ENCODE results near the gene HEATR5A.

Gene HEATR5A

DNA sequence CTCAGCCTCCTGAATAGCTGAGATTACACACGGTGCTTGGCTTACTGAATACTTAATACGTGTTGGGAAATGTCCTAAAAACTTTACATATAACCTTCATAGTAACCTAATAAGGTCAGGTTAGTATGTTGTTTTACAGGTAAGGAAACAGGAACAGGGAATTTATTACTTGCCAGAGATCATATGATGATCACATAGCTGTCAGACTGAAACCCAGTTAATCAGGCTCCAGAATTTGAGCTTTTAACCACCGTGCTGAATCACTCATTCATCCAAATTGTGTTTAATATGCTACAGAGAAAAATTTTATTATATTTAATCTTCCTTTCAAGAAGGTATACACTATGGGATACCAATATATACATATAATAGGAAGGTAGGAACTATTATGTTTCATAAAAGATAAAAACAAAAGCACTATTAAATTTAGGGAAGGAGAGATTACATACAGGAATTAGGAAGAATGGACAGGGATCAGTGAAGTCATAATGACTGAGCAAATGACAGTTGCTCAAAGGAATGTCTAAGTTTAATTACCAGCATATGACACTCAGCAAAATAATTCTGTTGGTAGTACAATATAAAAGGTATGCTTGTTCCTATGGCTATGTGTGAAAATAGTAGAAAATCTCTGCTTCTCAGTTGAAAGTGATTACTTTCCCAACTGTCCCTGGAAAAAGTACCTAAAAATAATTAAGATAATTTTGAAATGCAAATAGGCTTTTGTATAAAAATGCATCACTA lies 59.3 kb downstream of the HEATR5A start:
- no peak for DNase-seq (ENCODE audit: low read depth)

DNA sequence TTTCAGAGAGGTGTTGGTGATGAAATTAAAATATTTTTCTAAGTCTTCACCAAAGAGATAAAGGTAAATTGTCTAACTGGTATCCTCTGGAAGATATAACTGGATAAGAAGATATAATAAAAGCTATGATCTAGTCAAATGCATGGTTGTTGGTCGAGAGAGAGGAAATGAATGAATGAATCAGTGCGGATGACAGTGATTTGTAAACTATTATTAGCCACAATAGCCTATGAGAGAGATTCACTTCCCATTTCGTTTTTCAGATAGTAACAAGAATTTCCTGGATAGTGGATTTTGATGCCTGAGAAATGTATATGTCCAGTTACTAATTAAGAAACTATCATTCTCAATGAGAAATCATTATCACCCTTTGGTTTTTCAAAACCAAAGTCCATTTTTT lies 63.1 kb downstream of the HEATR5A start:
- H3K4me3 ChIP-seq (ENCODE audit: control insufficient read depth, low read depth, low read length) = no peak overlapping the region
- TF ChIP-seq, protein P1, sequence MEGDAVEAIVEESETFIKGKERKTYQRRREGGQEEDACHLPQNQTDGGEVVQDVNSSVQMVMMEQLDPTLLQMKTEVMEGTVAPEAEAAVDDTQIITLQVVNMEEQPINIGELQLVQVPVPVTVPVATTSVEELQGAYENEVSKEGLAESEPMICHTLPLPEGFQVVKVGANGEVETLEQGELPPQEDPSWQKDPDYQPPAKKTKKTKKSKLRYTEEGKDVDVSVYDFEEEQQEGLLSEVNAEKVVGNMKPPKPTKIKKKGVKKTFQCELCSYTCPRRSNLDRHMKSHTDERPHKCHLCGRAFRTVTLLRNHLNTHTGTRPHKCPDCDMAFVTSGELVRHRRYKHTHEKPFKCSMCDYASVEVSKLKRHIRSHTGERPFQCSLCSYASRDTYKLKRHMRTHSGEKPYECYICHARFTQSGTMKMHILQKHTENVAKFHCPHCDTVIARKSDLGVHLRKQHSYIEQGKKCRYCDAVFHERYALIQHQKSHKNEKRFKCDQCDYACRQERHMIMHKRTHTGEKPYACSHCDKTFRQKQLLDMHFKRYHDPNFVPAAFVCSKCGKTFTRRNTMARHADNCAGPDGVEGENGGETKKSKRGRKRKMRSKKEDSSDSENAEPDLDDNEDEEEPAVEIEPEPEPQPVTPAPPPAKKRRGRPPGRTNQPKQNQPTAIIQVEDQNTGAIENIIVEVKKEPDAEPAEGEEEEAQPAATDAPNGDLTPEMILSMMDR (IDR thresholded peaks at IDR 0.05; ENCODE audit: control insufficient read depth, insufficient read depth, low read depth, low read length, missing control alignments) = no peak
- DNase-seq (ENCODE audit: low read depth) = no peak

More for the DNA sequence above, 59.3 kb downstream of the HEATR5A start:
- TF ChIP-seq, protein P1 (IDR thresholded peaks at IDR 0.05; ENCODE audit: control insufficient read depth, insufficient read depth, low read depth, low read length, missing control alignments) = no peak
- no peak overlapping the region for H3K4me3 ChIP-seq (ENCODE audit: control insufficient read depth, low read depth, low read length)

DNA sequence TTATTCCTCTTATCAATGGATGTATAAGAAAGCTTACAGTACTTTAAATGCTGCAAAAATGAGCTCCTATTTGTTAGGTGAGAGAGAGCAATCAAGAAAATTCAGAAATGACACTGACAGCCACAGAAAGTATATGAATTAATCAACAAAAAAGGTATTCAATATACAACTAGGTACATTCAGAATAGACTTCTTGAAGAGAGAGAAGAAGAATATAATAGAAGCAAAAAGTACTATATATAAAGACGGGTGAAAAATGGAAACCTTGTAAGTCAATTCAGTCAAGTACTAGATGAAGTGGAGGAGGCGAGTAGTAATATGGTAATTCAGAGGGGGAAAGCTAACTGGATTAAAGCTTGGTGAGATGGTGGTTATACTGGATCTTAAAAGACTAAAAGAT lies 74.3 kb downstream of the HEATR5A start:
- TF ChIP-seq, protein P1 (IDR thresholded peaks at IDR 0.05; ENCODE audit: control insufficient read depth, insufficient read depth, low read depth, low read length, missing control alignments) = no peak
- DNase-seq (ENCODE audit: low read depth) = no peak
- no peak overlapping the region for H3K4me3 ChIP-seq (ENCODE audit: control insufficient read depth, low read depth, low read length)

DNA sequence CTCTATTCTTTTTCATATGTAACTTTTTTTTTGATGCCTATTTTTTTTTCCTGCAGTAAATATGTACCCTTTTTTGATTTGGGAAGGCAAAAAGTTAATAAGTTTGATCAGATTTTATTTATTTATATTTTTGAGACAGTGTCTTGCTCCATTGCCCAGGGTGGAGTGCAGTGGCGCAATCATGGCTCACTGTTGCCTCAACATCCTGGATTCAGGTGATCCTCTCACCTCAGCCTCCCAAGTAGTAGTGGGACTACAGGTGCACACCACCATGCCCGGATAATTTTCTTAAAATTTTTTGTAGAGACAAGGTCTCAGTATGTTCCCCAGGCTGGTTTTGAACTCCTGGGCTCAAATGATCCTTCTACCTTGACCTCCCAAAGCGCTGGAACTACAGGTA lies 79.1 kb downstream of the HEATR5A start:
- DNase-seq (ENCODE audit: low read depth) = no peak
- TF ChIP-seq, protein P1 (IDR thresholded peaks at IDR 0.05; ENCODE audit: control insufficient read depth, insufficient read depth, low read depth, low read length, missing control alignments) = no peak
- no peak overlapping the region for H3K4me3 ChIP-seq (ENCODE audit: control insufficient read depth, low read depth, low read length)

DNA sequence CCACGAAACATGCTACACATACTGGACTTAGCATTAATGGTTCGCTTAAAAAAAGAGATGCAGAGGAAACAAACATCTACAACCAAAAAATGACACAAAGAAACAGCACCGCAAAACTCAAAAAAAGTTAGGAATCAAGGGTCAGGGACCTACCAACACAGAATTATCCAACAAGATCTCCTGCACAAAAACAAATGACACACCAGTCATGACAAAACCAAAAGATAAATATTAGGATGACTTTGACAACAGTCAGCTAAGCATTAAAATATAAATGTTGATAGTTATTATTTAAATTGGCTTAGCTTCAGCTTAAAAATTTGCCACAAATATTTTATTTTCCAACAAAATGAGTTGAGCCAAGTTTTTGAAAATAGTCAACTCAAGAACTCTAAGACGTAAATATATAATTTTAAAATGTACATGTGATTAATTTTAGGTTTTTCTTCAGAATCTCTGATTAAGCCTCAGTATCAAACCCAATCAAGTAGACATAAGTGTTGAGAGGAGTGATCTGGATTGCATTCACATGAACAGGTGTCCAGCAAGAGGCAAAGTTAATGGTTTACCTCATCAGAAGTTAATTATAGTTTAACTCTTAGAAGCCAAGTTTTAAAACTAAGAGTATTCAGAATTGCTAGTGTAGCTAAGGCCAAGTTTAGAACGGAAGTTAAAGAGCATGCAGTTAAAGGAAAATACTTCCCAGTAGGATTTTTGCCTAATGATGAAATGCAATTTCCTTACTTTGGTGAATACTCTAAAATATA lies 79.9 kb downstream of the HEATR5A start:
- no peak overlapping the region for H3K4me3 ChIP-seq (ENCODE audit: control insufficient read depth, low read depth, low read length)
- TF ChIP-seq, protein P1 (IDR thresholded peaks at IDR 0.05; ENCODE audit: control insufficient read depth, insufficient read depth, low read depth, low read length, missing control alignments) = no peak
- no peak for DNase-seq (ENCODE audit: low read depth)

DNA sequence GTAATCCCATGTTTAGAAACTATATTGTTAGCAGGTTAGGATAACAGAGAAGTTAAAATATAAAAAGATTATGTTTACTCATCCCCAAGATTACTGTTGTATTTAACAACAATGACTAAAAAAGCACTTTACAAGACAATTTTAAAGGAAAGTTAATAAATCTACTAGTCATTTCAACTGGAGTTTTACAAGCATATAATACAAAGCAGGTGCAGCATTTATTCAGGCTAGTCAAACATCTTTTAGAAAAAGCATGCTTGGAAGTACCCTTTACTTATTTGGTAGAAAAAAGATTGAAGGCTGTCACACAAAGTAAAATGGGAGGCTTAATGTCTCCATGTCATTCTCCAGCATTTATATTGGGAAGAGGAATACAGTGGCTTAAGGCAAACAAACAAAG lies 80.6 kb downstream of the HEATR5A start:
- TF ChIP-seq, protein P1 (IDR thresholded peaks at IDR 0.05; ENCODE audit: control insufficient read depth, insufficient read depth, low read depth, low read length, missing control alignments) = no peak
- no peak overlapping the region for H3K4me3 ChIP-seq (ENCODE audit: control insufficient read depth, low read depth, low read length)
- no peak for DNase-seq (ENCODE audit: low read depth)
